A673 (cell line): Measurements from ENCODE around the gene CCNY.

ENCODE experiments used
- CTCF ChIP-seq: fragments of 300-800, 200-600 bp; sonication (generic); conservative IDR thresholded peaks from 2 replicates; pipeline ENCODE4 v1.5.1; 2017; ENCODE audit warnings: low read depth, mild to moderate bottlenecking, antibody characterized with exemption, low read length, moderate library complexity, mixed read lengths
- EZH2 ChIP-seq: fragments of 200-600 bp; sonication (generic); IDR thresholded peaks from 2 replicates; pipeline ENCODE4 v1.6.1; 2017; ENCODE audit warnings: borderline replicate concordance, low read depth, mild to moderate bottlenecking, mixed read lengths, antibody characterized with exemption, low read length; ENCODE audit not compliant: poor library complexity, severe bottlenecking

DNA sequence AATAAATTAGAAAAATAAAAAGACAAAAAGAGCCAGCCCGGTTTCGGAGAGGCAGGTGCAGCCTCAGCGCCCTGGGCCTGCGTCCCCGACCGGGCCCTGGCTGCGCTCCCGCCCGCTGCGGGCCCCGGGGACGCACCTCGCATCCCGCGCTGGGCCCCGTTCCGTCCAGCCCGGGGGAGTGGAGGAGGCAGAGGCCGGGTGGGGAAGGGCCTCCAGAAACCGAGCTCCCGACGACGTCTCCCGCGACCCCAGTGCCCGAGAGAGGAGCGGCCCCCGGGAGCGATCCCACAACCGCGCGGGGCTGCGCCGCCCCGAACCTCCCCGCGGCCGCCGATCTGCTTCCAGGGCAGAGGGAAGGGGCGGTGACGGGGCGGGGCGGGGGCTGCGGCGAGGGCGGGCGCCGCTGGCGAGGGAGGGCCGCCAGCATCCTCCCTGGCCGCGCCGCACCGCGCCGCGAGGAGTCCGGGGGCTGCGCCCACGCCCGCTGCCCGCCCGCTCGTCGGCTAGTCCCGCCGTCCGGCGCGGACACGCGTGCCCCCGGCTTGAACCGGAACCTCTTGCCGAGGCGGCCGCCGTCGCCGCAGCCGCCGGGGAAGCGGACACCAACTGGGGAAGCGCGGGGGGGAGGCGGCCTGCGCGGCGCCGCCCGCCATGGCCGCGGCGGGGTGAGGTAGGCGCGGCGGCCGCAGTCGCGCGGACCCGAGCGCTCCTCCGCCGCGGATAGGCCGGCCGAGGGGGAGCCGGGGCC, at the start of gene CCNY:
- TF ChIP-seq EZH2 = no peak
- no peak for TF ChIP-seq CTCF
